Hepatocyte (in vitro differentiated cells): Measurements from ENCODE around the gene G6PD. TPM values are rescaled to one million over a fixed set of nuclear protein-coding genes. Genes with fewer than 3 reads are reported as not detected.

Experiments used
- DNase-seq: peaks from one replicate; pipeline ENCODE4 v3.0.0-alpha.2; 2016; ENCODE audit warnings: low spot score
- H2AFZ ChIP-seq: fragments of 200-600 bp; sonication (generic); 2 replicates; pipeline ENCODE4 v1.6.0; 2016; ENCODE audit warnings: antibody characterized with exemption, mild to moderate bottlenecking
- H3K27ac ChIP-seq: fragments of 200-600 bp; sonication (generic); 2 replicates; pipeline ENCODE4 v1.5.1; 2016; ENCODE audit warnings: mild to moderate bottlenecking
- H3K27me3 ChIP-seq: fragments of 200-600 bp; sonication (generic); 2 replicates; pipeline ENCODE4 v1.6.1; 2016
- H3K36me3 ChIP-seq: fragments of 200-600 bp; sonication (generic); replicated peaks from 2 replicates; pipeline ENCODE4 v1.5.1; 2016; ENCODE audit warnings: low read depth; ENCODE audit not compliant: insufficient read depth
- H3K4me1 ChIP-seq: fragments of 200-600 bp; sonication (generic); 2 replicates; pipeline ENCODE4 v1.5.1; 2016; ENCODE audit warnings: mild to moderate bottlenecking, moderate library complexity; ENCODE audit not compliant: insufficient read depth
- H3K4me2 ChIP-seq: fragments of 200-600 bp; sonication (generic); 2 replicates; pipeline ENCODE4 v1.6.0; 2016
- H3K4me3 ChIP-seq: fragments of 200-600 bp; sonication (generic); 2 replicates; pipeline ENCODE4 v1.5.1; 2016; ENCODE audit warnings: mild to moderate bottlenecking
- H3K79me2 ChIP-seq: fragments of 200-600 bp; sonication (generic); 2 replicates; pipeline ENCODE4 v1.6.0; 2017; ENCODE audit warnings: mild to moderate bottlenecking
- H3K9me2 ChIP-seq: fragments of 200-600 bp; sonication (generic); replicated peaks from 2 replicates; pipeline ENCODE4 v1.6.0; 2017; ENCODE audit warnings: mild to moderate bottlenecking; ENCODE audit not compliant: insufficient read depth
- H3K9me3 ChIP-seq: fragments of 200-600 bp; sonication (generic); 2 replicates; pipeline ENCODE4 v1.5.1; 2016; ENCODE audit warnings: low read depth, mild to moderate bottlenecking
- H4K20me1 ChIP-seq: fragments of 200-600 bp; sonication (generic); 2 replicates; pipeline ENCODE4 v1.6.0; 2016; ENCODE audit warnings: mild to moderate bottlenecking; ENCODE audit not compliant: insufficient read depth, poor library complexity, severe bottlenecking
- EZH2 ChIP-seq: fragments of 200-600 bp; sonication (generic); IDR thresholded peaks from 2 replicates; pipeline ENCODE4 v1.6.1; 2016; ENCODE audit warnings: antibody characterized with exemption, mild to moderate bottlenecking, borderline replicate concordance
- EZH2phosphoT487 ChIP-seq: fragments of 200-600 bp; sonication (generic); IDR thresholded peaks from one replicate; pipeline ENCODE4 v1.6.1; 2018; ENCODE audit warnings: antibody characterized with exemption, mild to moderate bottlenecking, low read depth, moderate library complexity; ENCODE audit not compliant: unreplicated experiment, severe bottlenecking
- WGBS: methylation state at CpG from one replicate; pipeline ENCODE4 v1.1.6; 2016; ENCODE audit warnings: low lambda C conversion rate; ENCODE audit errors: missing lambda C conversion rate; 5-methylcytosine and 5-hydroxymethylcytosine counted together
- polyA plus RNA-seq: library from polyadenylated mRNA; unstranded; fragments of >200 nt; fragmentation: Nextera tagmentation; extraction: Ambion mirVana; gene quantifications from 2 replicates; pipeline ENCODE4 v1.2.1, GENCODE V29; 2016
- small RNA-seq: library from RNA; depleted of rRNA; stranded (forward); fragments of <200 nt; gene quantifications from one replicate; pipeline ENCODE3, GENCODE V24; 2014
- total RNA-seq: library from RNA; depleted of rRNA; stranded (reverse); fragments of >200 nt; gene quantifications from 2 replicates; pipeline ENCODE4 v1.2.3, GENCODE V29; 2014
- TF ChIP-seq, protein P1 (sequence below): fragments of 200-600 bp; sonication (generic); IDR thresholded peaks from 2 replicates; pipeline ENCODE4 v1.5.1; 2016; ENCODE audit warnings: antibody characterized with exemption, mild to moderate bottlenecking; ENCODE audit not compliant: poor library complexity

Gene G6PD
- total and polyA plus RNA-seq, 2 experiments from 2014 or later: 12.8 to 26.2 TPM

DNA sequence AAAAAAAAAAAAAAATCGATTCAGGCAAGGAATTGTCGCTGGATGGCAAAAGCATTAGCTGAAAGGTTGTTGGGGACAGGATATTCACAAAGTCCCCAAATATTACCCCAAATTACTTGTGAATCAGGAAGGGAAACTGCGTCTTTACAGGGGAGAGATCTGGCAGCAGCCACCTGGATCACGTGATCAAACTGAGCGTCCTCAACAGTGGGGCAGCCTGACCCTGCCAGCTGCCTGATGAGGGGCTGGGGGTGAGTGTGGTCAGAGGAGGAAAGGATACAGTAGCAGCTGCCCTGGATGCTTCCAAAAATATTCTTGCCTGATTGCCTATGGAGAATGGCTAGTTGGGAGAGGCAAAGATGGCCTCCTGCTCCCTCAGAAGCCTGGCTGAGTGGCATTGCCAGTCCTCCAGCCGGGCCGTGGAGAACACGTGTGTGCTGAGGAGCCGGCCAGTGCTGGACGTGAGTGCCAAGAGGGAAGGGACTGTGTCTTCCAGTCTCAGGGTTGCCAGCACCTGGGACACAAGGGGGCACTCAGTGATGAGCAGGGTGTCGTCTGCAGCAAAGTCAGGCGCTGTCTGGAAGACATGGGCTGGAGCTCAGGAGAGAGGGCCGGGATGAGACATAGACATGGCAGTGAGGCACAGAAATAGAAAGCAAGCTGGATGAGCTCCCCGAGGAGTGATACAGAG, 64.6 kb downstream of the G6PD start:
- Histone ChIP-seq H3K9me3 (no peaks in the 10 kb centered on the region), H3K4me3 (no peak overlapping the region), H3K79me2 (peaks cover 3% of the 10 kb centered on the region), H2AFZ (no peak overlapping the region), H3K36me3 (no peaks in the 10 kb centered on the region), H3K9me2 (no peaks in the 10 kb centered on the region), H3K4me2 (no peak overlapping the region), H4K20me1 (no peaks in the 10 kb centered on the region), H3K27ac (no peak overlapping the region), H3K4me1 (no peaks in the 10 kb centered on the region), H3K27me3 (no peaks in the 10 kb centered on the region)
- TF ChIP-seq EZH2 (no peak), EZH2phosphoT487 (no peak)
- TF ChIP-seq, protein P1, sequence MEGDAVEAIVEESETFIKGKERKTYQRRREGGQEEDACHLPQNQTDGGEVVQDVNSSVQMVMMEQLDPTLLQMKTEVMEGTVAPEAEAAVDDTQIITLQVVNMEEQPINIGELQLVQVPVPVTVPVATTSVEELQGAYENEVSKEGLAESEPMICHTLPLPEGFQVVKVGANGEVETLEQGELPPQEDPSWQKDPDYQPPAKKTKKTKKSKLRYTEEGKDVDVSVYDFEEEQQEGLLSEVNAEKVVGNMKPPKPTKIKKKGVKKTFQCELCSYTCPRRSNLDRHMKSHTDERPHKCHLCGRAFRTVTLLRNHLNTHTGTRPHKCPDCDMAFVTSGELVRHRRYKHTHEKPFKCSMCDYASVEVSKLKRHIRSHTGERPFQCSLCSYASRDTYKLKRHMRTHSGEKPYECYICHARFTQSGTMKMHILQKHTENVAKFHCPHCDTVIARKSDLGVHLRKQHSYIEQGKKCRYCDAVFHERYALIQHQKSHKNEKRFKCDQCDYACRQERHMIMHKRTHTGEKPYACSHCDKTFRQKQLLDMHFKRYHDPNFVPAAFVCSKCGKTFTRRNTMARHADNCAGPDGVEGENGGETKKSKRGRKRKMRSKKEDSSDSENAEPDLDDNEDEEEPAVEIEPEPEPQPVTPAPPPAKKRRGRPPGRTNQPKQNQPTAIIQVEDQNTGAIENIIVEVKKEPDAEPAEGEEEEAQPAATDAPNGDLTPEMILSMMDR: no peak
- DNase-seq: no peak
- WGBS: 78% methylated on average over 14 of the region's 14 CpGs

Small RNA genes lying within 50 kb of the gene (small RNA-seq; reads per million reads assigned to genes)
- not detected for gene RN7SL697P

Other genes with a start within 250 kb of the G6PD start
- 220 and 396 TPM in 2 replicates for gene FLNA, start 172.2 kb downstream of the G6PD start, total RNA-seq
- 468 and 471 TPM in 2 replicates for gene FLNA, start 172.2 kb downstream of the G6PD start, polyA plus RNA-seq
- gene EMD, start 167.6 kb downstream of the G6PD start, total RNA-seq: 34.2 and 39.4 TPM in 2 replicates
- 61.0 and 65.7 TPM in 2 replicates for gene EMD, start 167.6 kb downstream of the G6PD start, polyA plus RNA-seq
- gene RPL10, start 148.5 kb downstream of the G6PD start, total RNA-seq: 4,114 and 4,460 TPM in 2 replicates
- gene RPL10, start 148.5 kb downstream of the G6PD start, polyA plus RNA-seq: 1,206 and 1,210 TPM in 2 replicates
- 36.1 and 39.7 TPM in 2 replicates for gene DNASE1L1, start 137.6 kb downstream of the G6PD start, total RNA-seq
- gene DNASE1L1, start 137.6 kb downstream of the G6PD start, polyA plus RNA-seq: 22.3 and 22.6 TPM in 2 replicates
- gene TAFAZZIN, start 135.3 kb downstream of the G6PD start, total RNA-seq: 25.0 and 26.7 TPM in 2 replicates
- gene TAFAZZIN, start 135.3 kb downstream of the G6PD start, polyA plus RNA-seq: 41.3 and 69.6 TPM in 2 replicates
- 116 and 131 TPM in 2 replicates for gene ATP6AP1, start 118.2 kb downstream of the G6PD start, total RNA-seq
- gene ATP6AP1, start 118.2 kb downstream of the G6PD start, polyA plus RNA-seq: 265 and 268 TPM in 2 replicates
- 82.7 and 101 TPM in 2 replicates for gene GDI1, start 109.7 kb downstream of the G6PD start, total RNA-seq
- 102 and 132 TPM in 2 replicates for gene GDI1, start 109.7 kb downstream of the G6PD start, polyA plus RNA-seq
- gene FAM50A, start 102.7 kb downstream of the G6PD start, total RNA-seq: 52.1 and 65.9 TPM in 2 replicates
- gene FAM50A, start 102.7 kb downstream of the G6PD start, polyA plus RNA-seq: 147 and 178 TPM in 2 replicates
- 10.6 and 14.1 TPM in 2 replicates for gene PLXNA3, start 88.6 kb downstream of the G6PD start, total RNA-seq
- 23.2 and 28.7 TPM in 2 replicates for gene PLXNA3, start 88.6 kb downstream of the G6PD start, polyA plus RNA-seq
- 32.2 and 40.0 TPM in 2 replicates for gene LAGE3, start 67.6 kb downstream of the G6PD start, total RNA-seq
- gene LAGE3, start 67.6 kb downstream of the G6PD start, polyA plus RNA-seq: 49.4 and 50.8 TPM in 2 replicates
- gene UBL4A, start 60.2 kb downstream of the G6PD start, total RNA-seq: 25.0 and 26.7 TPM in 2 replicates
- 29.9 and 34.0 TPM in 2 replicates for gene UBL4A, start 60.2 kb downstream of the G6PD start, polyA plus RNA-seq
- 28.8 and 29.3 TPM in 2 replicates for gene SLC10A3, start 56.2 kb downstream of the G6PD start, total RNA-seq
- gene SLC10A3, start 56.2 kb downstream of the G6PD start, polyA plus RNA-seq: 48.3 and 59.8 TPM in 2 replicates
- 33.8 and 41.1 TPM in 2 replicates for gene FAM3A, start 30.6 kb downstream of the G6PD start, total RNA-seq
- gene FAM3A, start 30.6 kb downstream of the G6PD start, polyA plus RNA-seq: 68.0 and 70.9 TPM in 2 replicates
- gene IKBKG, start 774 bp upstream of the G6PD start, total RNA-seq: 19.7 and 21.4 TPM in 2 replicates
- gene IKBKG, start 774 bp upstream of the G6PD start, polyA plus RNA-seq: 30.7 and 32.9 TPM in 2 replicates
- not detected in 2 replicates for gene CTAG1A, start 38.3 kb upstream of the G6PD start, total RNA-seq
- not detected in 2 replicates for gene CTAG1A, start 38.3 kb upstream of the G6PD start, polyA plus RNA-seq
- gene CTAG1B, start 72.4 kb upstream of the G6PD start, total RNA-seq: not detected in 2 replicates
- gene CTAG1B, start 72.4 kb upstream of the G6PD start, polyA plus RNA-seq: not detected in 2 replicates
- not detected in 2 replicates for gene CTAG2, start 106.7 kb upstream of the G6PD start, total RNA-seq
- gene CTAG2, start 106.7 kb upstream of the G6PD start, polyA plus RNA-seq: not detected in 2 replicates
- gene GAB3, start 204.2 kb upstream of the G6PD start, total RNA-seq: 0.44 and 0.50 TPM in 2 replicates
- 0.21 and 0.50 TPM in 2 replicates for gene GAB3, start 204.2 kb upstream of the G6PD start, polyA plus RNA-seq
- 27.8 and 32.1 TPM in 2 replicates for gene DKC1, start 216.0 kb upstream of the G6PD start, total RNA-seq
- gene DKC1, start 216.0 kb upstream of the G6PD start, polyA plus RNA-seq: 38.9 and 43.0 TPM in 2 replicates